ENCODE data around the gene ACACB.

The ACACB gene

GRCh38 chr12:109222496-109222895 lies 106.1 kb downstream of the ACACB start:
- DNase-seq, result no peak

GRCh38 chr12:109223211-109223610 lies 106.8 kb downstream of the ACACB start:
- no peak for DNase-seq

- DNase-seq, result no peak
These were observed 107.5 kb downstream of the ACACB start for GRCh38 chr12:109223868-109224267.

GRCh38 chr12:109228664-109229063 lies 112.3 kb downstream of the ACACB start:
- no peak for DNase-seq

GRCh38 chr12:109230193-109230592 lies 113.8 kb downstream of the ACACB start:
- no peak for DNase-seq

- DNase-seq, result no peak
These were observed 116.3 kb downstream of the ACACB start for GRCh38 chr12:109232731-109233130.

- no peak for DNase-seq
These were observed 117.6 kb downstream of the ACACB start for GRCh38 chr12:109234012-109234411.

- DNase-seq, result no peak
These were observed 119.9 kb downstream of the ACACB start for GRCh38 chr12:109236257-109236656.

- DNase-seq, result peak; percentile 28
These were observed 122.8 kb downstream of the ACACB start for GRCh38 chr12:109239179-109239578.

- DNase-seq, result no peak
These were observed 123.3 kb downstream of the ACACB start for GRCh38 chr12:109239691-109240090.

GRCh38 chr12:109240365-109240764 lies 124.0 kb downstream of the ACACB start:
- DNase-seq, result no peak

- DNase-seq, result no peak
These were observed 125.5 kb downstream of the ACACB start for GRCh38 chr12:109241936-109242335.

GRCh38 chr12:109244073-109244472 lies 127.7 kb downstream of the ACACB start:
- no peak for DNase-seq

GRCh38 chr12:109246221-109246620 lies 129.8 kb downstream of the ACACB start:
- no peak for DNase-seq

- no peak for DNase-seq
These were observed 131.7 kb downstream of the ACACB start for GRCh38 chr12:109247831-109248654.

GRCh38 chr12:109250523-109250922 lies 134.1 kb downstream of the ACACB start:
- DNase-seq, result peak; percentile 24

GRCh38 chr12:109252799-109253198 lies 136.4 kb downstream of the ACACB start:
- DNase-seq, result no peak

GRCh38 chr12:109253913-109254544 lies 137.6 kb downstream of the ACACB start:
- DNase-seq, result no peak

GRCh38 chr12:109255377-109255776 lies 139.0 kb downstream of the ACACB start:
- no peak for DNase-seq

- DNase-seq, result no peak
These were observed 139.6 kb downstream of the ACACB start for GRCh38 chr12:109256011-109256410.

GRCh38 chr12:109258201-109258600 lies 141.8 kb downstream of the ACACB start:
- DNase-seq, result no peak

GRCh38 chr12:109258607-109259544 lies 142.5 kb downstream of the ACACB start:
- no peak for DNase-seq

GRCh38 chr12:109259545-109259895 lies 143.1 kb downstream of the ACACB start:
- no peak for DNase-seq
